ENCODE measurements around the gene TMEM19.

GRCh38 chr12:71684081-71684480 lies 1.8 kb upstream of the TMEM19 start:
- no peak for TF ChIP-seq FOSL1 (IDR thresholded peaks at IDR 0.05; ENCODE audit: insufficient read depth, low read depth, low read length)
- TF ChIP-seq CTCF (IDR thresholded peaks at IDR 0.05; ENCODE audit: control extremely low read depth in 1 of 3, insufficient read depth in 1 of 3, low read depth in 1 of 3, low read length in 3 of 3): no peak
- TF ChIP-seq HDAC6 (IDR thresholded peaks at IDR 0.05; ENCODE audit: low read depth, low read length): no peak
- TF ChIP-seq RFX5 (IDR thresholded peaks at IDR 0.05; ENCODE audit: borderline replicate concordance, low read depth, low read length): no peak
- no peak for TF ChIP-seq POLR2AphosphoS5 (IDR thresholded peaks at IDR 0.05; ENCODE audit: low read depth, low read length)
- no peak for TF ChIP-seq RXRA (IDR thresholded peaks at IDR 0.05; ENCODE audit: insufficient read depth, low read depth, low read length)
- no peak for TF ChIP-seq USF2 (IDR thresholded peaks at IDR 0.05; ENCODE audit: low read length)
- no peak for TF ChIP-seq CHD7 (IDR thresholded peaks at IDR 0.05; ENCODE audit: insufficient replicate concordance, low read length)
- TF ChIP-seq TAF1 (IDR thresholded peaks at IDR 0.05; ENCODE audit: low read depth, low read length): no peak
- no peak for TF ChIP-seq POLR2A (IDR thresholded peaks at IDR 0.05; ENCODE audit: control extremely low read depth in 1 of 2, low read depth in 2 of 2, low read length in 2 of 2)
- no peak for TF ChIP-seq MAX (IDR thresholded peaks at IDR 0.05)
- no peak for TF ChIP-seq KDM4A (IDR thresholded peaks at IDR 0.05; ENCODE audit: low read depth, low read length, severe bottlenecking)
- no peak for TF ChIP-seq KDM5A (IDR thresholded peaks at IDR 0.05; ENCODE audit: low read length)

Data from H1 (cell line).